Caco-2 (cell line): ENCODE data around the gene ARID3C. TPM values are rescaled to one million over a fixed set of nuclear protein-coding genes. Genes with fewer than 3 reads are reported as not detected.

Source experiments
- BruUV-seq: library from RNA; stranded (reverse); fragments of 400-500 nt; replicated peaks from 2 replicates; lab custom pipeline; 2021; lab: Mats Ljungman, UMichigan
- CTCF ChIA-PET: fragments of 300-600 bp; sonication (Branson Sonifier 250); formaldehyde crosslinking; loops from one replicate; lab custom pipeline; 2022; ENCODE audit warnings: antibody characterized with exemption; lab: Charles Lee
- POLR2A ChIA-PET: fragments of 300-600 bp; sonication (Branson Sonifier 250); formaldehyde crosslinking; loops from one replicate; lab custom pipeline; 2022; ENCODE audit warnings: antibody characterized with exemption; lab: Charles Lee
- DNase-seq, 2 experiments: peaks; one replicate each; pipeline versions ENCODE4 v3.0.0 to v3.0.0-alpha.2; 2020 to 2022
- H3K27me3 ChIP-seq: replicated peaks from 2 replicates; pipeline ENCODE4 v1.6.0; 2011; ENCODE audit warnings: low read length; ENCODE audit not compliant: control insufficient read depth, insufficient read depth
- H3K36me3 ChIP-seq: 2 replicates; pipeline ENCODE4 v1.5.1; 2011; ENCODE audit warnings: low read length; ENCODE audit not compliant: control insufficient read depth, insufficient read depth
- H3K4me1 ChIP-seq: fragments of 250-450 bp; sonication (Bioruptor Pico); 2 replicates; pipeline ENCODE4 v1.5.1; 2020; ENCODE audit warnings: mild to moderate bottlenecking
- H3K4me3 ChIP-seq: 2 replicates; pipeline ENCODE4 v1.5.1; 2011; ENCODE audit warnings: low read depth, mild to moderate bottlenecking, control low read depth, low read length
- H3K9me3 ChIP-seq: fragments of 250-450 bp; sonication (Bioruptor Pico); 2 replicates; pipeline ENCODE4 v1.5.1; 2020; ENCODE audit warnings: mild to moderate bottlenecking, moderate library complexity
- H3K27ac Mint-ChIP-seq: one replicate; pipeline ENCODE4 v1.8.0; 2022; ENCODE audit warnings: mixed read lengths; ENCODE audit not compliant: unreplicated experiment
- H3K27me3 Mint-ChIP-seq: one replicate; pipeline ENCODE4 v1.8.0; 2022; ENCODE audit warnings: mixed read lengths; ENCODE audit not compliant: insufficient read depth, unreplicated experiment
- H3K36me3 Mint-ChIP-seq: one replicate; pipeline ENCODE4 v1.8.0; 2022; ENCODE audit warnings: mild to moderate bottlenecking, mixed read lengths; ENCODE audit not compliant: insufficient read depth, unreplicated experiment
- H3K4me1 Mint-ChIP-seq: one replicate; pipeline ENCODE4 v1.8.0; 2022; ENCODE audit warnings: low read depth, mixed read lengths; ENCODE audit not compliant: unreplicated experiment
- H3K4me3 Mint-ChIP-seq: one replicate; pipeline ENCODE4 v1.8.0; 2022; ENCODE audit warnings: mild to moderate bottlenecking, moderate library complexity, mixed read lengths; ENCODE audit not compliant: unreplicated experiment
- H3K9me3 Mint-ChIP-seq: one replicate; pipeline ENCODE4 v1.8.0; 2022; ENCODE audit warnings: mixed read lengths; ENCODE audit not compliant: unreplicated experiment
- CTCF ChIP-seq, 2 experiments: fragments of 200-600 bp in 1 of 2; IDR thresholded peaks; 1 replicate in 1 of 2; 2 replicates in 1 of 2; pipeline versions ENCODE4 v1.5.1 to v1.8.0; 2011 to 2022; ENCODE audit warnings: antibody characterized with exemption in 1 of 2, control low read depth in 1 of 2, inconsistent platforms in 1 of 2, low read depth in 1 of 2, low read length in 1 of 2, mild to moderate bottlenecking in 1 of 2, moderate library complexity in 1 of 2; ENCODE audit not compliant: insufficient read depth in 1 of 2, severe bottlenecking in 1 of 2, unreplicated experiment in 1 of 2
- intact Hi-C: fragments of 100-400 bp; cut with micrococcal nuclease; formaldehyde crosslinking; loops from one replicate; pipeline ENCODE4 v1.10.0; 2022; ENCODE audit not compliant: unreplicated experiment
- total RNA-seq: library from RNA; stranded (reverse); gene quantifications from 2 replicates; pipeline ENCODE4 v1.2.3, GENCODE V29; 2022

Gene ARID3C
- total RNA-seq, 1 experiment from 2014 or later = not detected

GRCh38 chr9:34611251-34611810 is 17.5 kb downstream of the ARID3C start:
- peaks cover 2% of the 10 kb centered on the region; the same call in 1 of the 2 replicates for H3K36me3 ChIP-seq
- H3K4me1 Mint-ChIP-seq = no peaks in the 10 kb centered on the region
- H3K36me3 Mint-ChIP-seq = peaks cover 14% of the 10 kb centered on the region
- BruUV-seq = TSS peak; percentile 64
- DNase-seq = no peak
- peak overlapping the region; percentile 91 for H3K27ac Mint-ChIP-seq
- ChIA-PET CTCF (interaction anchor here (1.0 to 1.2 kb wide), 2 partner anchors 20 to 35 kb away, joined by 3 read pairs; partner anchors contain the start of gene GALT), POLR2A (interaction anchor here (0.6 kb wide), 1 partner anchor 211 kb away, joined by 8 read pairs; no protein-coding TSS in a partner anchor)
- peak overlapping the region; percentile 92 for H3K4me3 ChIP-seq
- H3K4me3 Mint-ChIP-seq = peak overlapping the region; percentile 86
- H3K27me3 ChIP-seq = no peaks in the 10 kb centered on the region
- TF ChIP-seq CTCF (IDR thresholded peaks at IDR 0.05; ENCODE audit: insufficient read depth in 1 of 2, low read depth in 1 of 2, low read length in 1 of 2, severe bottlenecking in 1 of 2, unreplicated experiment in 1 of 2) = no peak
- intact Hi-C loops = loop anchor here (5.0 kb wide), 1 partner anchor 91 kb away; no protein-coding TSS in a partner anchor
- no peaks in the 10 kb centered on the region for H3K27me3 Mint-ChIP-seq
- H3K9me3 ChIP-seq = no peaks in the 10 kb centered on the region
- no peaks in the 10 kb centered on the region for H3K9me3 Mint-ChIP-seq
- peaks cover 12% of the 10 kb centered on the region for H3K4me1 ChIP-seq

GRCh38 chr9:34610434-34611206 is 18.2 kb downstream of the ARID3C start:
- Mint-ChIP-seq H3K27ac (no peak overlapping the region), H3K27me3 (no peaks in the 10 kb centered on the region), H3K4me3 (peak overlapping the region; percentile 86), H3K4me1 (no peaks in the 10 kb centered on the region), H3K9me3 (no peaks in the 10 kb centered on the region), H3K36me3 (peaks cover 14% of the 10 kb centered on the region)
- no TSS peak for BruUV-seq
- ChIA-PET CTCF (interaction anchor here (1.2 kb wide), 1 partner anchor 19 kb away, joined by 3 read pairs; no protein-coding TSS in a partner anchor), POLR2A (interaction anchor here (0.6 kb wide), 1 partner anchor 212 kb away, joined by 8 read pairs; no protein-coding TSS in a partner anchor)
- Histone ChIP-seq H3K4me3 (peak overlapping the region; percentile 92), H3K9me3 (no peaks in the 10 kb centered on the region), H3K36me3 (no peaks in the 10 kb centered on the region; the same call in 1 of the 2 replicates), H3K4me1 (peaks cover 12% of the 10 kb centered on the region), H3K27me3 (no peaks in the 10 kb centered on the region)
- TF ChIP-seq CTCF (IDR thresholded peaks at IDR 0.05; ENCODE audit: insufficient read depth in 1 of 2, low read depth in 1 of 2, low read length in 1 of 2, severe bottlenecking in 1 of 2, unreplicated experiment in 1 of 2) = no peak
- DNase-seq = no peak
- intact Hi-C loops = loop anchor here (5.0 kb wide), 1 partner anchor 92 kb away; no protein-coding TSS in a partner anchor

DNA sequence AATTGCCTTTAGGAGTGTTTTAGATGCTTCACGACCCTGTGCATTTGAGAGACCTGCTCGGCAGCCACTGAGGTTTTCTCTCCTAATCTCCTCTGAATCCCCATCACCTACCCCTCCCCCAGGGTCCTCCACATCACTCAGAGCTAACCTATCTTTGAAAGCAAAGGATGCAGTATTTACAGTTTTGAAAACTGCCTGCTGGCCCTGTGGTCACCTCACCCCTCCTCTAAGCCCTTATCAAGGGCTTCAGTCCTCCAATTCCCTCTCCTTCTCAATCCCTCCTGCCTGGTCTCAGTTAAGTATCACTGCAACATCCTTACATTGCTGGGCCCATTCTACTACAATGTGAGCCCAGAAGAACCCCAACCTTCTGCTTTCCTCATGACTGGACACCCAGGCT is 21.5 kb downstream of the ARID3C start:
- POLR2A ChIA-PET = no interaction called here
- H3K4me3 ChIP-seq = no peak overlapping the region
- CTCF ChIA-PET = interaction anchor here (1.0 to 1.9 kb wide), 3 partner anchors 16 to 204 kb away, joined by 4 to 5 read pairs (median 5); no protein-coding TSS in a partner anchor
- peaks cover 12% of the 10 kb centered on the region for H3K4me1 ChIP-seq
- no peaks in the 10 kb centered on the region for H3K9me3 Mint-ChIP-seq
- no peak overlapping the region for H3K27ac Mint-ChIP-seq
- DNase-seq = no peak
- H3K27me3 Mint-ChIP-seq = no peaks in the 10 kb centered on the region
- H3K4me3 Mint-ChIP-seq = no peak overlapping the region
- peaks cover 8% of the 10 kb centered on the region for H3K36me3 Mint-ChIP-seq
- H3K4me1 Mint-ChIP-seq = no peaks in the 10 kb centered on the region
- no TSS peak for BruUV-seq
- no peaks in the 10 kb centered on the region; the same call in 1 of the 2 replicates for H3K36me3 ChIP-seq
- intact Hi-C loops = no loop called here
- TF ChIP-seq CTCF (IDR thresholded peaks at IDR 0.05; ENCODE audit: insufficient read depth in 1 of 2, low read depth in 1 of 2, low read length in 1 of 2, severe bottlenecking in 1 of 2, unreplicated experiment in 1 of 2) = no peak
- H3K9me3 ChIP-seq = no peaks in the 10 kb centered on the region
- no peaks in the 10 kb centered on the region for H3K27me3 ChIP-seq
